Vagina (tissue), 2 donors: ENCODE measurements around the gene C1QTNF3.

Experiments used
- POLR2A ChIP-seq, 2 donors: fragments of 450-650 bp; IDR thresholded peaks; one replicate each; pipeline ENCODE4 v1.6.1; 2017; ENCODE audit warnings: antibody characterized with exemption in 2 of 2, mild to moderate bottlenecking in 2 of 2, moderate library complexity in 2 of 2
- POLR2AphosphoS5 ChIP-seq, 2 donors: sonication (generic); formaldehyde crosslinking; IDR thresholded peaks; one replicate each; pipeline ENCODE4 v1.9.0; 2017; ENCODE audit warnings: antibody characterized with exemption in 2 of 2, mild to moderate bottlenecking in 2 of 2, low read depth in 1 of 2; ENCODE audit not compliant: insufficient read depth in 1 of 2
- TF ChIP-seq, protein P1 (sequence below), 3 experiments: fragments of 450-650 bp in 2 of 3; fragments of 200-600 bp in 1 of 3; sonication (generic) in 1 of 3; IDR thresholded peaks; one replicate each; pipeline ENCODE4 v1.5.1; 2017 to 2019; ENCODE audit warnings: antibody characterized with exemption in 3 of 3, mild to moderate bottlenecking in 2 of 3, moderate library complexity in 2 of 3

- TF ChIP-seq, protein P1, sequence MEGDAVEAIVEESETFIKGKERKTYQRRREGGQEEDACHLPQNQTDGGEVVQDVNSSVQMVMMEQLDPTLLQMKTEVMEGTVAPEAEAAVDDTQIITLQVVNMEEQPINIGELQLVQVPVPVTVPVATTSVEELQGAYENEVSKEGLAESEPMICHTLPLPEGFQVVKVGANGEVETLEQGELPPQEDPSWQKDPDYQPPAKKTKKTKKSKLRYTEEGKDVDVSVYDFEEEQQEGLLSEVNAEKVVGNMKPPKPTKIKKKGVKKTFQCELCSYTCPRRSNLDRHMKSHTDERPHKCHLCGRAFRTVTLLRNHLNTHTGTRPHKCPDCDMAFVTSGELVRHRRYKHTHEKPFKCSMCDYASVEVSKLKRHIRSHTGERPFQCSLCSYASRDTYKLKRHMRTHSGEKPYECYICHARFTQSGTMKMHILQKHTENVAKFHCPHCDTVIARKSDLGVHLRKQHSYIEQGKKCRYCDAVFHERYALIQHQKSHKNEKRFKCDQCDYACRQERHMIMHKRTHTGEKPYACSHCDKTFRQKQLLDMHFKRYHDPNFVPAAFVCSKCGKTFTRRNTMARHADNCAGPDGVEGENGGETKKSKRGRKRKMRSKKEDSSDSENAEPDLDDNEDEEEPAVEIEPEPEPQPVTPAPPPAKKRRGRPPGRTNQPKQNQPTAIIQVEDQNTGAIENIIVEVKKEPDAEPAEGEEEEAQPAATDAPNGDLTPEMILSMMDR (IDR thresholded peaks at IDR 0.05) = no peak
- TF ChIP-seq POLR2AphosphoS5 (IDR thresholded peaks at IDR 0.05; ENCODE audit: insufficient read depth in 1 of 2, low read depth in 1 of 2) = no peak
- no peak for TF ChIP-seq POLR2A (IDR thresholded peaks at IDR 0.05)
Measured at GRCh38 chr5:34054400-34054729, 11.4 kb upstream of the C1QTNF3 start.
